ENCODE measurements around the gene PXK. TPM values are rescaled to one million over a fixed set of nuclear protein-coding genes. Genes with fewer than 3 reads are reported as not detected.

Gene PXK
- total RNA-seq, 4 donors from 2014 or later = 22.7 to 51.3 (median 41.0) TPM

- Histone ChIP-seq H3K27ac (peak overlapping the region in 3 of 4 donors; percentile 67 to 88 (median 87)), H3K36me3 (peaks cover 0 to 7% (median 5%) of the 10 kb centered on the region in 3 donors), H3K4me1 (peaks cover 0 to 73% (median 24%) of the 10 kb centered on the region in 4 donors), H3K4me3 (peak overlapping the region in 1 of 4 donors; percentile 2), H3K9me3 (no peaks in the 10 kb centered on the region), H3K27me3 (no peaks in the 10 kb centered on the region)
- 46 to 48% methylated on average over 6 of the region's 6 CpGs for WGBS, 2 donors
- no peak for DNase-seq (ENCODE audit: low spot score in 2 of 2)
- TF ChIP-seq POLR2A (IDR thresholded peaks at IDR 0.05) = no peak
- no peak for TF ChIP-seq EP300 (IDR thresholded peaks at IDR 0.05)
- TF ChIP-seq CTCF (IDR thresholded peaks at IDR 0.05) = no peak
Observed at GRCh38 chr3:58387650-58388546, 55.2 kb downstream of the PXK start.

- Histone ChIP-seq H3K27ac (peak overlapping the region in 3 of 4 donors; percentile 67 to 88 (median 87)), H3K9me3 (no peaks in the 10 kb centered on the region), H3K4me1 (peaks cover 0 to 66% (median 24%) of the 10 kb centered on the region in 4 donors), H3K4me3 (peak overlapping the region in 1 of 4 donors; percentile 2), H3K27me3 (no peaks in the 10 kb centered on the region), H3K36me3 (peaks cover 0 to 8% (median 7%) of the 10 kb centered on the region in 3 donors)
- no peak for TF ChIP-seq CTCF (IDR thresholded peaks at IDR 0.05)
- TF ChIP-seq EP300 (IDR thresholded peaks at IDR 0.05) = peak in 1 of 2 donors; percentile 22
- no peak for DNase-seq (ENCODE audit: low spot score in 2 of 2)
Observed at GRCh38 chr3:58388550-58389091, 55.9 kb downstream of the PXK start.

DNA sequence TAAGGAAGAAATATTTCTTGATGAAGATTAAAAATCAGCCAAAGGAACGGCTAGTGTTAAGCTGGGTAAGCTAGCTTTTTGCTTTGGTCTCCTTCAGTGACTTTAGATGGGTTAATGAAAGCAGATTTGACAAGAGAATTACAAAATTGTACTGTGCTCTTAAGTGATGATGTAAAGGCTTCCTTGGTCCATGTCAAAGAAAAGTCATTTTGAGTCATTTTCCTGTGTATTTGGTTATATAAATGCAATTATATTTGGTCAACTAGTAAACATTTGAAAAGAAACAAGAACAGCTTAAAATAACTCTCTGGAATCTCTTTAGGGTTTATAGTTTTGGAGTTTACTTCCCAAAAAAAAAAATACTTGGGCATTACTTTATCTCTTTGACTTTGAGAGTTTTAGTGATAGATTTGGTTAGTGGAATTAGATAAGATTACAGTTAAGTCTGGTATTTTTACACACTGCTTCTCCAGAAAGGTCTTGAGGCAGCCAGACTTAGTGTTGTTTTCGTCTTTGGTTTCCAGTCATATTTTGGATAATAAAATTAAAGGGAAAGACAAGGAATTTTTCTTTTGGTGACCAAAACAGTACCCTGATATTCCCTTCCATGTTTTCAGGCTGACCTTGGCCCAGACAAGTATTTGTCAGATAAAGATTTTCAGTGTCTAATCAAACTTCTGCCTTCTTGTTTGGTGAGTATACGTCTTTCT, 58.6 kb downstream of the PXK start:
- Histone ChIP-seq H3K27ac (peak overlapping the region in 3 of 4 donors; percentile 44 to 67 (median 55)), H3K36me3 (peaks cover 0 to 30% (median 14%) of the 10 kb centered on the region in 3 donors), H3K27me3 (no peaks in the 10 kb centered on the region), H3K4me1 (peaks cover 0 to 52% (median 23%) of the 10 kb centered on the region in 4 donors), H3K4me3 (no peak overlapping the region), H3K9me3 (no peaks in the 10 kb centered on the region)
- no peak for DNase-seq (ENCODE audit: low spot score in 2 of 2)
- no peak for TF ChIP-seq POLR2A (IDR thresholded peaks at IDR 0.05)
- no peak for TF ChIP-seq EP300 (IDR thresholded peaks at IDR 0.05)
- no peak for TF ChIP-seq CTCF (IDR thresholded peaks at IDR 0.05)
- WGBS, 2 donors = 39 to 50% methylated on average over 3 of the region's 3 CpGs

- TF ChIP-seq POLR2A (IDR thresholded peaks at IDR 0.05) (no peak), EP300 (IDR thresholded peaks at IDR 0.05) (no peak), CTCF (IDR thresholded peaks at IDR 0.05) (no peak)
- Histone ChIP-seq H3K27ac (peak overlapping the region in 3 of 4 donors; percentile 38 to 67 (median 44)), H3K27me3 (no peaks in the 10 kb centered on the region), H3K9me3 (no peaks in the 10 kb centered on the region), H3K36me3 (peaks cover 0 to 39% (median 23%) of the 10 kb centered on the region in 3 donors), H3K4me3 (no peak overlapping the region), H3K4me1 (peaks cover 0 to 43% (median 16%) of the 10 kb centered on the region in 4 donors)
- 34 to 50% methylated on average over 3 of the region's 3 CpGs for WGBS, 2 donors
- DNase-seq (ENCODE audit: low spot score in 2 of 2) = no peak
Observed at GRCh38 chr3:58392181-58392580, 59.5 kb downstream of the PXK start.

Data from tibial nerve (tissue), 4 donors.